Right ventricle myocardium inferior (tissue), 1 donor: Measurements from ENCODE around the gene CDHR5. TPM values are rescaled to one million over a fixed set of nuclear protein-coding genes. Genes with fewer than 3 reads are reported as not detected.

Experiments
- ATAC-seq: fragments of 200-7000 bp; cut with Tn5 transposase; one replicate; pipeline ENCODE4 v1.9.1; 2020; ENCODE audit warnings: mild to moderate bottlenecking, moderate library complexity
- DNase-seq: peaks from one replicate; pipeline ENCODE4 v3.0.0; 2021; ENCODE audit errors: missing footprints
- intact Hi-C: fragments of 100-400 bp; cut with DNase I; formaldehyde crosslinking; loops from one replicate; pipeline ENCODE4 v1.11.0; 2022
- total RNA-seq: library from RNA; stranded (reverse); fragmentation: NEBNext Ultra II Directional; extraction: Animal tissue kit (Norgen Biotek cat#: 25700); gene quantifications from one replicate; pipeline ENCODE4 v1.2.1, GENCODE V29; 2021
- donor health status: DM: no; HTN: yes; CAD: no; lungs with severe emphysema.

CDHR5 gene
- total RNA-seq, 1 donor from 2014 or later = not detected

- intact Hi-C loops = no loop called here
- no peak for DNase-seq
- no peak for ATAC-seq
Observed at GRCh38 chr11:601573-602245, 23.0 kb downstream of the CDHR5 start.

GRCh38 chr11:598005-598680, 26.6 kb downstream of the CDHR5 start:
- no peak for ATAC-seq
- DNase-seq = no peak
- intact Hi-C loops = no loop called here

GRCh38 chr11:597166-597725, 27.5 kb downstream of the CDHR5 start:
- DNase-seq (no peak), ATAC-seq (no peak)
- intact Hi-C loops = no loop called here

GRCh38 chr11:596374-596773, 28.4 kb downstream of the CDHR5 start:
- no peak for DNase-seq
- no peak for ATAC-seq
- intact Hi-C loops = no loop called here

- intact Hi-C loops = no loop called here
- DNase-seq (no peak), ATAC-seq (no peak)
Observed at GRCh38 chr11:595400-595799, 29.4 kb downstream of the CDHR5 start.

GRCh38 chr11:593347-593746, 31.4 kb downstream of the CDHR5 start:
- intact Hi-C loops = no loop called here
- no peak for DNase-seq
- no peak for ATAC-seq

- intact Hi-C loops = no loop called here
- DNase-seq (no peak), ATAC-seq (no peak)
Observed at GRCh38 chr11:592918-593317, 31.8 kb downstream of the CDHR5 start.

- intact Hi-C loops = no loop called here
- ATAC-seq (no peak), DNase-seq (no peak)
Observed at GRCh38 chr11:592501-592900, 32.3 kb downstream of the CDHR5 start.

GRCh38 chr11:590997-591396, 33.8 kb downstream of the CDHR5 start:
- no peak for DNase-seq
- intact Hi-C loops = no loop called here
- no peak for ATAC-seq

GRCh38 chr11:589798-590197, 35.0 kb downstream of the CDHR5 start:
- intact Hi-C loops = no loop called here
- DNase-seq = no peak
- ATAC-seq = no peak

GRCh38 chr11:587978-588380, 36.8 kb downstream of the CDHR5 start:
- no peak for ATAC-seq

GRCh38 chr11:587546-587945, 37.2 kb downstream of the CDHR5 start:
- DNase-seq = no peak
- intact Hi-C loops = no loop called here
- no peak for ATAC-seq

More at GRCh38 chr11:587978-588380, 36.8 kb downstream of the CDHR5 start:
- no peak for DNase-seq
- intact Hi-C loops = no loop called here

- ATAC-seq (no peak), DNase-seq (no peak)
- intact Hi-C loops = no loop called here
Observed at GRCh38 chr11:586376-587316, 38.1 kb downstream of the CDHR5 start.

GRCh38 chr11:584287-584686, 40.5 kb downstream of the CDHR5 start:
- no peak for DNase-seq
- intact Hi-C loops = no loop called here
- ATAC-seq = no peak

- intact Hi-C loops = no loop called here
- ATAC-seq (no peak), DNase-seq (no peak)
Observed at GRCh38 chr11:581752-582151, 43.0 kb downstream of the CDHR5 start.

GRCh38 chr11:581342-581741, 43.4 kb downstream of the CDHR5 start:
- DNase-seq (no peak), ATAC-seq (no peak)
- intact Hi-C loops = no loop called here

- DNase-seq = no peak
- no peak for ATAC-seq
- intact Hi-C loops = loop anchor here (5.0 kb wide), 1 partner anchor 32 kb away; no protein-coding TSS in a partner anchor
Observed at GRCh38 chr11:579830-580601, 44.7 kb downstream of the CDHR5 start.

GRCh38 chr11:578276-579035, 46.3 kb downstream of the CDHR5 start:
- DNase-seq (no peak), ATAC-seq (no peak)
- intact Hi-C loops = loop anchor here (5.0 kb wide), 1 partner anchor 34 kb away; no protein-coding TSS in a partner anchor
